H1 (cell line): ENCODE measurements around the gene HAGH. TPM values are rescaled to one million over a fixed set of nuclear protein-coding genes. Genes with fewer than 3 reads are reported as not detected.

ENCODE experiments used
- NRF1 ChIP-seq: IDR thresholded peaks from 2 replicates; pipeline ENCODE4 v1.6.1; 2011; ENCODE audit warnings: mild to moderate bottlenecking, low read depth, low read length, improper control_type of control experiment
- polyA plus RNA-seq, 7 experiments: library from polyadenylated mRNA; depleted of rRNA in 3 of 7; stranded (reverse) in 5 of 7; unstranded in 2 of 7; fragments of >200 nt in 5 of 7; fragments of 200-250 nt in 2 of 7; gene quantifications; 1 replicate in 5 of 7; 2 replicates in 1 of 7; 4 replicates in 1 of 7; pipeline versions ENCODE4 v1.2.1 to v1.2.3, GENCODE V29; 2011 to 2013; ENCODE audit warnings: missing spikeins in 2 of 7, mixed read lengths in 2 of 7
- total RNA-seq: library from RNA; stranded (reverse); fragmentation: NEBNext Ultra II Directional; extraction: Animal tissue kit (Norgen Biotek cat#: 25700); gene quantifications from 2 replicates; pipeline ENCODE4 v1.2.1, GENCODE V29; 2021

The HAGH gene
- total and polyA plus RNA-seq, 2 of the 8 experiments (the other 6 are each of a cell fraction or from before 2014, with no cell fraction given) = 28.7 to 40.6 TPM

DNA sequence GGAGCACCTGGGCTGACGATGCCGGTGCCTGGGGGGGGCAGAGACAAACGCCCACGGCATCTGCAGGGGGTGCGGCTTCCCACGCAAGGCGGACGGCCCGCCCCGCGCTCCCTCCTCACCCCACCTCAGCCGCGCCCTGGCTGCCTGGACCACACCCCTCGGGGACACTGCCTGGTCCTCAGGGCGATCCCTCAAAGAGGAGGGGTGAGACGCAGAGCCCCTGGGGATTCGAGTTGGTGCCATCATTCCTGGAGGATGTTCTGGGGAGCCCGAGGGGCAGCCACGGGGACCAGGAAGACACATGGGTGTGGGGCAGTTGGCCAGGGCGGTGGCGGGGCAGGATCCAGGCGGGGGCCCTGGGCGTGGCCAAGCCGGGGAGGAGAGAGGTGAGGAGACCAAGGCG lies 37.0 kb downstream of the HAGH start (continued):
- TF ChIP-seq NRF1 = no peak
